HCT116 (cell line): Measurements from ENCODE around the gene SYNPO2L. TPM values are rescaled to one million over a fixed set of nuclear protein-coding genes. Genes with fewer than 3 reads are reported as not detected.

Experiments
- ATAC-seq: fragments of 200-7000 bp; cut with Tn5 transposase; 2 replicates; pipeline ENCODE4 v1.9.1; 2020; ENCODE audit warnings: mild to moderate bottlenecking, moderate library complexity
- BruUV-seq: library from RNA; stranded (reverse); fragments of 400-500 nt; replicated peaks from 2 replicates; lab custom pipeline; 2021; lab: Mats Ljungman, UMichigan
- CTCF ChIA-PET: fragments of 300-600 bp; sonication (Branson Sonifier 250); formaldehyde crosslinking; loops from one replicate; lab custom pipeline; 2021; ENCODE audit warnings: antibody characterized with exemption; lab: Charles Lee
- POLR2A ChIA-PET: fragments of 300-600, 350-600 bp; sonication (Branson Sonifier 250); formaldehyde crosslinking; loops from one replicate; lab custom pipeline; 2021; ENCODE audit warnings: antibody characterized with exemption; lab: Charles Lee
- RAD21 ChIA-PET, 2 experiments: fragments of 300-600 bp; sonication (Branson Sonifier 250); formaldehyde crosslinking; loops; one replicate each; lab custom pipeline; 2023; ENCODE audit warnings: low total read pairs in 2 of 2; ENCODE audit not compliant: uncharacterized antibody in 2 of 2, unreplicated experiment in 2 of 2, low non-redundant PET in 1 of 2; lab: Charles Lee
- DNase-seq: peaks from one replicate; pipeline ENCODE4 v3.0.0-alpha.2; 2010; ENCODE audit warnings: low read depth, low spot score
- H2AFZ ChIP-seq: fragments of 200-600 bp; shearing (Covaris generic), sonication (generic); 2 replicates; pipeline ENCODE4 v1.6.1; 2017; ENCODE audit warnings: low read depth, mixed run types, mixed read lengths, antibody characterized with exemption, low read length; ENCODE audit not compliant: poor library complexity, severe bottlenecking
- H3K27ac ChIP-seq: 2 replicates; pipeline ENCODE4 v1.5.1; 2012; ENCODE audit warnings: low read depth, low read length
- H3K27me3 ChIP-seq: fragments of 200-600 bp; sonication (generic); 2 replicates; pipeline ENCODE4 v1.6.1; 2016; ENCODE audit warnings: mixed run types, low read length, mixed read lengths; ENCODE audit not compliant: insufficient read depth
- H3K36me3 ChIP-seq, 2 experiments: fragments of 200-500 bp in 1 of 2; fragments of 200-600 bp in 1 of 2; sonication (Bioruptor generic) in 1 of 2; sonication (generic) in 1 of 2; 2 replicates each; pipeline versions ENCODE4 v1.5.1 to v1.6.1; 2014 to 2016; ENCODE audit warnings: low read length in 2 of 2, inconsistent platforms in 1 of 2, mixed read lengths in 1 of 2, mixed run types in 1 of 2; ENCODE audit not compliant: insufficient read depth in 2 of 2, control insufficient read depth in 1 of 2
- H3K4me1 ChIP-seq, 2 experiments: fragments of 200-600 bp in 1 of 2; sonication (generic) in 1 of 2; 2 replicates each; pipeline versions ENCODE4 v1.5.1 to v1.6.1; 2012 to 2017; ENCODE audit warnings: low read length in 2 of 2, inconsistent platforms in 1 of 2, mild to moderate bottlenecking in 1 of 2, mixed read lengths in 1 of 2, mixed run types in 1 of 2, moderate library complexity in 1 of 2; ENCODE audit not compliant: insufficient read depth in 2 of 2, control insufficient read depth in 1 of 2
- H3K4me2 ChIP-seq: fragments of 200-600 bp; sonication (generic); 2 replicates; pipeline ENCODE4 v1.6.1; 2017; ENCODE audit warnings: mixed run types, low read length, mixed read lengths
- H3K4me3 ChIP-seq, 2 experiments: fragments of 200-600 bp in 1 of 2; sonication (generic) in 1 of 2; replicated peaks in 1 of 2; 2 replicates each; pipeline ENCODE4 v1.5.1; 2011 to 2016; ENCODE audit warnings: low read length in 2 of 2, control low read depth in 1 of 2, low read depth in 1 of 2, mild to moderate bottlenecking in 1 of 2, mixed read lengths in 1 of 2, mixed run types in 1 of 2
- H3K79me2 ChIP-seq: fragments of 200-600 bp; sonication (generic); 2 replicates; pipeline ENCODE4 v1.6.1; 2017; ENCODE audit warnings: mild to moderate bottlenecking, mixed run types, low read length, moderate library complexity, mixed read lengths; ENCODE audit not compliant: insufficient read depth
- H3K9ac ChIP-seq: fragments of 200-600 bp; sonication (generic); 2 replicates; pipeline ENCODE4 v1.6.1; 2016; ENCODE audit warnings: low read length, mixed read lengths
- H3K9me2 ChIP-seq: fragments of 200-600 bp; sonication (generic), shearing (Covaris generic); 2 replicates; pipeline ENCODE4 v1.6.1; 2017; ENCODE audit warnings: mixed run types, mild to moderate bottlenecking, moderate library complexity; ENCODE audit not compliant: insufficient read depth
- H3K9me3 ChIP-seq, 2 experiments: fragments of 200-500 bp in 1 of 2; fragments of 200-600 bp in 1 of 2; sonication (Bioruptor generic) in 1 of 2; sonication (generic) in 1 of 2; 2 replicates each; pipeline ENCODE4 v1.6.1; 2014 to 2017; ENCODE audit warnings: low read length in 2 of 2, mixed read lengths in 2 of 2, inconsistent platforms in 1 of 2, low read depth in 1 of 2, mild to moderate bottlenecking in 1 of 2, mixed run types in 1 of 2, moderate library complexity in 1 of 2; ENCODE audit not compliant: control insufficient read depth in 1 of 2, insufficient read depth in 1 of 2
- H4K20me1 ChIP-seq: fragments of 200-600 bp; sonication (generic), shearing (Covaris generic); 2 replicates; pipeline ENCODE4 v1.6.1; 2017; ENCODE audit warnings: mixed run types, mild to moderate bottlenecking, moderate library complexity; ENCODE audit not compliant: insufficient read depth
- CEBPB ChIP-seq: IDR thresholded peaks from 2 replicates; pipeline ENCODE4 v1.6.1; 2012; ENCODE audit warnings: low read depth
- EZH2 ChIP-seq: fragments of 200-600 bp; sonication (generic); IDR thresholded peaks from 2 replicates; pipeline ENCODE4 v1.6.1; 2017; ENCODE audit warnings: antibody characterized with exemption, mixed run types
- EZH2phosphoT487 ChIP-seq: fragments of 200-600 bp; IDR thresholded peaks from 2 replicates; pipeline ENCODE4 v1.6.1; 2018; ENCODE audit warnings: antibody characterized with exemption, borderline replicate concordance
- FOSL1 ChIP-seq: IDR thresholded peaks from 2 replicates; pipeline ENCODE4 v1.6.1; 2012; ENCODE audit warnings: low read depth
- JUND ChIP-seq: IDR thresholded peaks from 2 replicates; pipeline ENCODE4 v1.6.1; 2012
- POLR2A ChIP-seq: IDR thresholded peaks from 2 replicates; pipeline ENCODE4 v1.7.0; 2011; ENCODE audit warnings: borderline replicate concordance; ENCODE audit not compliant: insufficient read depth, insufficient read length; ENCODE audit errors: extremely low read depth
- SIN3A ChIP-seq: IDR thresholded peaks from 2 replicates; pipeline ENCODE4 v1.6.1; 2012; ENCODE audit warnings: low read depth
- TCF7L2 ChIP-seq: IDR thresholded peaks from 2 replicates; pipeline ENCODE4 v1.7.0; 2011; ENCODE audit warnings: borderline replicate concordance, inconsistent platforms; ENCODE audit not compliant: insufficient read depth, insufficient read length; ENCODE audit errors: extremely low read depth
- YY1 ChIP-seq: IDR thresholded peaks from 2 replicates; pipeline ENCODE4 v1.6.1; 2011; ENCODE audit warnings: low read length, low read depth, moderate library complexity, mild to moderate bottlenecking; ENCODE audit not compliant: insufficient replicate concordance; ENCODE audit errors: extremely low read depth
- ZFX ChIP-seq: fragments of 450-650 bp; IDR thresholded peaks from 2 replicates; pipeline ENCODE4 v1.6.1; 2017
- intact Hi-C: fragments of 100-400 bp; cut with micrococcal nuclease; formaldehyde crosslinking; loops from 2 replicates; pipeline ENCODE4 v1.10.0; 2022
- total RNA-seq: library from RNA; stranded (reverse); gene quantifications from one replicate; pipeline ENCODE4 v1.2.1, GENCODE V29; 2021; ENCODE audit not compliant: unreplicated experiment
- TF ChIP-seq, protein P1 (sequence below): IDR thresholded peaks from 2 replicates; pipeline ENCODE4 v1.6.1; 2011; ENCODE audit warnings: mild to moderate bottlenecking, low read length, moderate library complexity; ENCODE audit not compliant: insufficient replicate concordance; ENCODE audit errors: extremely low read depth
- TF ChIP-seq, protein P2 (sequence below): IDR thresholded peaks from 2 replicates; pipeline ENCODE4 v1.6.1; 2012
- TF ChIP-seq, protein P3 (sequence below), 3 experiments: fragments of 200-600 bp in 1 of 3; sonication (generic) in 1 of 3; IDR thresholded peaks in 2 of 3; conservative IDR thresholded peaks in 1 of 3; 2 replicates each; pipeline ENCODE4 v1.5.1; 2012 to 2017; ENCODE audit warnings: low read depth in 2 of 3, low read length in 2 of 3, antibody characterized with exemption in 1 of 3, borderline replicate concordance in 1 of 3, control low read depth in 1 of 3, mild to moderate bottlenecking in 1 of 3, mixed read lengths in 1 of 3, mixed run types in 1 of 3, moderate library complexity in 1 of 3; ENCODE audit not compliant: insufficient read depth in 1 of 3
- TF ChIP-seq, protein P4 (sequence below): IDR thresholded peaks from 2 replicates; pipeline ENCODE4 v1.6.1; 2012

The SYNPO2L gene
- total RNA-seq, 1 experiment from 2014 or later, result 0.10 TPM

DNA sequence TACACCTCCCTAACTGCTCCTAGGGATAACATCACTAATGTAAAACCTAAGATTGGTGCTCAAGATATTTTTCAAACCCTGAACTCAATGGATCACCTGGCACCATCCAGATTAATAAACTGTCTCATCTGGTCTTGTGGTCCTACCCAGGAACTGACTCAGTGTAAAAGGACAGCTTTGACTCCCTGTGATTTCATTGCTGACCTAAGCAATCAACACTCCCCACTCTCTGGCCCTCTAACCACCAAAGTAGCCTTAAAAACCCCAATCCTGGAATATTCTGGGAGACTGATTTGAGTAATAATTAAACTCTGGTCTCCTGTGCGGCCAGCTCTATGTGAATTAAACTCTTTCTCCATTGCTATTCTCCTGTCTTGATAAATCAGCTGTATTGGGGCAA, 58.5 kb downstream of the SYNPO2L start:
- Histone ChIP-seq H3K4me1 (peaks cover 16 to 17% of the 10 kb centered on the region in 2 experiments), H2AFZ (no peak overlapping the region), H3K4me3 (no peak overlapping the region), H4K20me1 (no peaks in the 10 kb centered on the region), H3K79me2 (no peaks in the 10 kb centered on the region), H3K9ac (no peak overlapping the region), H3K9me2 (no peaks in the 10 kb centered on the region), H3K4me2 (no peak overlapping the region), H3K27me3 (no peaks in the 10 kb centered on the region), H3K27ac (no peak overlapping the region), H3K9me3 (no peaks in the 10 kb centered on the region), H3K36me3 (no peaks in the 10 kb centered on the region)
- ChIA-PET POLR2A (interaction anchor here (0.7 to 0.8 kb wide), 2 partner anchors 9 to 14 kb away, joined by 3 read pairs; no protein-coding TSS in a partner anchor), CTCF (no interaction called here), RAD21 (no interaction called here)
- ATAC-seq, result no peak
- intact Hi-C loops, result no loop called here
- no peak for DNase-seq
- TF ChIP-seq, protein P1, sequence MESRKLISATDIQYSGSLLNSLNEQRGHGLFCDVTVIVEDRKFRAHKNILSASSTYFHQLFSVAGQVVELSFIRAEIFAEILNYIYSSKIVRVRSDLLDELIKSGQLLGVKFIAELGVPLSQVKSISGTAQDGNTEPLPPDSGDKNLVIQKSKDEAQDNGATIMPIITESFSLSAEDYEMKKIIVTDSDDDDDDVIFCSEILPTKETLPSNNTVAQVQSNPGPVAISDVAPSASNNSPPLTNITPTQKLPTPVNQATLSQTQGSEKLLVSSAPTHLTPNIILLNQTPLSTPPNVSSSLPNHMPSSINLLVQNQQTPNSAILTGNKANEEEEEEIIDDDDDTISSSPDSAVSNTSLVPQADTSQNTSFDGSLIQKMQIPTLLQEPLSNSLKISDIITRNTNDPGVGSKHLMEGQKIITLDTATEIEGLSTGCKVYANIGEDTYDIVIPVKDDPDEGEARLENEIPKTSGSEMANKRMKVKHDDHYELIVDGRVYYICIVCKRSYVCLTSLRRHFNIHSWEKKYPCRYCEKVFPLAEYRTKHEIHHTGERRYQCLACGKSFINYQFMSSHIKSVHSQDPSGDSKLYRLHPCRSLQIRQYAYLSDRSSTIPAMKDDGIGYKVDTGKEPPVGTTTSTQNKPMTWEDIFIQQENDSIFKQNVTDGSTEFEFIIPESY, result no peak
- TF ChIP-seq EZH2 (no peak), CEBPB (no peak), POLR2A (no peak), SIN3A (no peak), YY1 (no peak), TCF7L2 (no peak), EZH2phosphoT487 (no peak), ZFX (no peak), JUND (no peak), FOSL1 (no peak)
- TF ChIP-seq, protein P2, sequence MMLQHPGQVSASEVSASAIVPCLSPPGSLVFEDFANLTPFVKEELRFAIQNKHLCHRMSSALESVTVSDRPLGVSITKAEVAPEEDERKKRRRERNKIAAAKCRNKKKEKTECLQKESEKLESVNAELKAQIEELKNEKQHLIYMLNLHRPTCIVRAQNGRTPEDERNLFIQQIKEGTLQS, result no peak
- TF ChIP-seq, protein P3, sequence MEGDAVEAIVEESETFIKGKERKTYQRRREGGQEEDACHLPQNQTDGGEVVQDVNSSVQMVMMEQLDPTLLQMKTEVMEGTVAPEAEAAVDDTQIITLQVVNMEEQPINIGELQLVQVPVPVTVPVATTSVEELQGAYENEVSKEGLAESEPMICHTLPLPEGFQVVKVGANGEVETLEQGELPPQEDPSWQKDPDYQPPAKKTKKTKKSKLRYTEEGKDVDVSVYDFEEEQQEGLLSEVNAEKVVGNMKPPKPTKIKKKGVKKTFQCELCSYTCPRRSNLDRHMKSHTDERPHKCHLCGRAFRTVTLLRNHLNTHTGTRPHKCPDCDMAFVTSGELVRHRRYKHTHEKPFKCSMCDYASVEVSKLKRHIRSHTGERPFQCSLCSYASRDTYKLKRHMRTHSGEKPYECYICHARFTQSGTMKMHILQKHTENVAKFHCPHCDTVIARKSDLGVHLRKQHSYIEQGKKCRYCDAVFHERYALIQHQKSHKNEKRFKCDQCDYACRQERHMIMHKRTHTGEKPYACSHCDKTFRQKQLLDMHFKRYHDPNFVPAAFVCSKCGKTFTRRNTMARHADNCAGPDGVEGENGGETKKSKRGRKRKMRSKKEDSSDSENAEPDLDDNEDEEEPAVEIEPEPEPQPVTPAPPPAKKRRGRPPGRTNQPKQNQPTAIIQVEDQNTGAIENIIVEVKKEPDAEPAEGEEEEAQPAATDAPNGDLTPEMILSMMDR (IDR thresholded peaks at IDR 0.05 in 2 of 3, conservative IDR thresholded peaks at IDR 0.05 in 1 of 3; ENCODE audit: borderline replicate concordance in 1 of 3, insufficient read depth in 1 of 3, low read depth in 2 of 3, low read length in 2 of 3), result no peak
- TF ChIP-seq, protein P4, sequence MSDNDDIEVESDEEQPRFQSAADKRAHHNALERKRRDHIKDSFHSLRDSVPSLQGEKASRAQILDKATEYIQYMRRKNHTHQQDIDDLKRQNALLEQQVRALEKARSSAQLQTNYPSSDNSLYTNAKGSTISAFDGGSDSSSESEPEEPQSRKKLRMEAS, result no peak
- TF ChIP-seq, all 23 proteins: peak for 0
- no TSS peak for BruUV-seq

Other genes with a start within 250 kb of the SYNPO2L start
- 105 TPM for gene ANXA7, start 242.0 kb downstream of the SYNPO2L start, total RNA-seq
- gene MSS51, start 222.5 kb downstream of the SYNPO2L start, total RNA-seq, result 1.7 TPM
- 32.0 TPM for gene PPP3CB, start 160.0 kb downstream of the SYNPO2L start, total RNA-seq
- 28.0 TPM for gene USP54, start 64.7 kb downstream of the SYNPO2L start, total RNA-seq
- gene MYOZ1, start 14.6 kb downstream of the SYNPO2L start, total RNA-seq, result not detected
- 7.5 TPM for gene AGAP5, start 42.1 kb upstream of the SYNPO2L start, total RNA-seq
- 60.9 TPM for gene SEC24C, start 88.3 kb upstream of the SYNPO2L start, total RNA-seq
- 36.6 TPM for gene CHCHD1, start 126.0 kb upstream of the SYNPO2L start, total RNA-seq
- 49.9 TPM for gene ZSWIM8, start 129.6 kb upstream of the SYNPO2L start, total RNA-seq
- 21.8 TPM for gene NDST2, start 155.6 kb upstream of the SYNPO2L start, total RNA-seq
- gene CAMK2G, start 218.5 kb upstream of the SYNPO2L start, total RNA-seq, result 28.3 TPM